SH-SY5Y (cell line): Measurements from ENCODE around the gene PRDM2.

Experiments used
- GATA2 ChIP-seq: IDR thresholded peaks from 2 replicates; pipeline ENCODE4 v1.6.1; 2011; ENCODE audit warnings: mild to moderate bottlenecking, low read depth, low read length
- GATA3 ChIP-seq: IDR thresholded peaks from 2 replicates; pipeline ENCODE4 v1.6.1; 2011; ENCODE audit warnings: low read depth, mild to moderate bottlenecking, low read length, moderate library complexity

DNA sequence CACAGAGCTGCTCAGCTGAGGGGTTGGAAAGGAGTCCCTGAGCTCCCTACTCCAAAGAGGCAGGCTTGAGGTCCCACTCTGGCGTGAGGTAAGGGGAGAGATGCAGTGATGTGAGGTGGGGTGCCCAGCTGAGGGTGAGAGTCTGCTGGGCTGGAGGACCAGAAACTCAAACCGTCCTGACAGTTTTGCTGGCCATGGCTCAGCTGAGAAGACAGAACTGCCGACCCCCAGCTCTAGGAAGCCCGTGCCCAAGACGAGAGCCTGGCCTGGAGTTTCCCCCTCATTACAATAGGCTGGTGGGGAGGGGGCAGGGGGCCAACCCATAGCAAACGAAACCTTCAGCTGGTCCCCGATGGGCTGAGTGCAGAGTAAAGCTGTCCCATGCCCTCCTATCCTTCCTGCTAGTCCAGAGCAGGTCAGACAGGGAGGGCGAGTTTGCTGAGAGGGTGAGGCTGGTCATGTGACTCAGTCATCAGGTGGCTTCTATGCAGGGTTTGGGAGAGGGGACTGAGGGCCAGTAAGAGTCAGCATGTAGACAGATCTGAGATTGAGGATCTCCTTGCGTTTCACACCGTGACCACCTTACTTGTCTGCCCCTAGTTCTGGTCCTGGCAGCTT, 129.3 kb downstream of the PRDM2 start:
- TF ChIP-seq GATA2 (no peak), GATA3 (no peak)
